Keratinocyte (primary cell): ENCODE results near the gene BRSK2.

Experiments used
- CTCF ChIP-seq, 3 experiments: IDR thresholded peaks in 1 of 3; conservative IDR thresholded peaks in 1 of 3; optimal IDR thresholded peaks in 1 of 3; 2 replicates in 2 of 3; 3 replicates in 1 of 3; pipeline versions ENCODE3 to v1.5.1; 2011; ENCODE audit warnings: low read length in 3 of 3, mild to moderate bottlenecking in 3 of 3, moderate library complexity in 2 of 3, control low read depth in 1 of 3, inconsistent platforms in 1 of 3; ENCODE audit not compliant: insufficient read depth in 2 of 3; ENCODE audit errors: extremely low read depth in 1 of 3
- EZH2 ChIP-seq: IDR thresholded peaks from one replicate; pipeline ENCODE4 v1.6.1; 2012; ENCODE audit warnings: inconsistent platforms, mild to moderate bottlenecking, low read length, moderate library complexity

- no peak for TF ChIP-seq CTCF (optimal IDR thresholded peaks at IDR 0.05 in 1 of 3, IDR thresholded peaks at IDR 0.05 in 1 of 3, conservative IDR thresholded peaks at IDR 0.05 in 1 of 3; ENCODE audit: extremely low read depth in 1 of 3, insufficient read depth in 2 of 3, low read length in 3 of 3)
- TF ChIP-seq EZH2 = no peak
These were observed 83.4 kb downstream of the BRSK2 start for GRCh38 chr11:1473011-1473628.
